ENCODE data around the gene YWHAB.

YWHAB gene

GRCh38 chr20:44908987-44909871 is 23.7 kb downstream of the YWHAB start:
- Histone ChIP-seq H3K9me3 (ENCODE audit: low read length) (no peaks in the 10 kb centered on the region), H3K36me3 (ENCODE audit: insufficient read depth, low read length) (peaks cover 64% of the 10 kb centered on the region), H4K20me1 (ENCODE audit: insufficient read depth, low read length) (no peaks in the 10 kb centered on the region), H2AFZ (ENCODE audit: low read length) (no peak overlapping the region), H3K4me1 (ENCODE audit: insufficient read depth, low read length, severe bottlenecking) (peaks cover 19% of the 10 kb centered on the region), H3K4me3 (ENCODE audit: low read depth, low read length, poor library complexity, severe bottlenecking) (peak overlapping the region; percentile 81), H3K4me2 (ENCODE audit: low read length) (peak overlapping the region; percentile 97), H3K79me2 (ENCODE audit: insufficient read depth, low read length) (no peaks in the 10 kb centered on the region), H3K9me2 (ENCODE audit: low read depth, low read length) (no peaks in the 10 kb centered on the region), H3K27me3 (ENCODE audit: insufficient read depth, low read length) (no peaks in the 10 kb centered on the region), H3K27ac (ENCODE audit: low read depth, low read length, poor library complexity, severe bottlenecking) (peak overlapping the region; percentile 51), H3K9ac (ENCODE audit: low read length) (peak overlapping the region; percentile 62), H3F3A (ENCODE audit: insufficient read depth, low read length) (0 out of 2 replicates have a peak, but pooled peaks cover 4% of the 10 kb centered on the region)
- no peak for TF ChIP-seq EZH2 (IDR thresholded peaks at IDR 0.05; ENCODE audit: borderline replicate concordance, low read length)
- TF ChIP-seq CTCF (IDR thresholded peaks at IDR 0.05; ENCODE audit: low read length): no peak

DNA sequence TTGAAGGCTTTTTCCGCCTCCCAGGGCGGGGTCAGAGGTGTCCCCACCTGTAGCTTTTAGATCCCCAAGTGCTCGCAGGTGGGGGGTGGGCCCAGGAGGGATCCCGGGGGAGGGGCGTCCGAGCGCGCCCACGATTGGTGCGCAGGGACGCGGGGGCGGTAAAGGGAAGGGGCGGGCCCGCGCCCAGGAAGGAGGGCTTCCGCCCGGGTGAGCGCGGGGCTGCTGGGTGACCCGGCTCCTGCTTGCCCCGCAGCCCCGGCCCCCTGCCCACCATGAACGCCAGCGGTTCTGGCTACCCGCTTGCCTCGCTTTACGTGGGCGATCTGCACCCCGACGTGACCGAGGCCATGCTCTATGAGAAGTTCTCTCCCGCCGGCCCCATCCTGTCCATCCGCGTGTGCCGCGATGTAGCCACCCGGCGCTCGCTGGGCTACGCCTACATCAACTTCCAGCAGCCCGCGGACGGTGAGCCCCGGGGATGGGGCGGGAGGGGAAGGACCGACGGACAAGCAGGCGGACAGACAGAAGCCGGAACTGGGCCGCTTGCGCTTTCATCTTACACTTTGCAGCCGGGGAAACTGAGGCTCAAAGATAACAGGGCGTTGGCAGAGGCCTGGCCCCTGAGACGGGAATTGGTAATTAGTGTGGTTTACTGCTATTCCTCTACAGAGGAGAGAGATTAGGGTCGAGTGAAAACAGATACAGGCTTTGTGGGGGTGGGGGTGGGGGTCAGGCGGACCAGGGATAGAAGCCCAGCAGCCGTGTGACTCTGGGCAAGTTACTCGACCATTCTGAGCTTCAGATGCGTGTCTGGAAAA is 24.6 kb downstream of the YWHAB start, which contains the start of gene PABPC1L:
TSS of gene PABPC1L (plus strand) at position 189 of the 818 bp plus-strand sequence. CDS start at position 273, 84 bp downstream.
- H3K9ac ChIP-seq (ENCODE audit: low read length): peak within 1 kb of the TSS; percentile 77
- 0 out of 2 replicates have a peak, but pooled peaks cover 4% of the 10 kb centered on the region for H3F3A ChIP-seq (ENCODE audit: insufficient read depth, low read length)
- H3K27me3 ChIP-seq (ENCODE audit: insufficient read depth, low read length): no peaks in the 10 kb centered on the region
- H3K9me3 ChIP-seq (ENCODE audit: low read length): no peaks in the 10 kb centered on the region
- TF ChIP-seq CTCF (IDR thresholded peaks at IDR 0.05; ENCODE audit: low read length) (no peak), EZH2 (IDR thresholded peaks at IDR 0.05; ENCODE audit: borderline replicate concordance, low read length) (no peak)
- peaks cover 63% of the 10 kb centered on the region for H3K36me3 ChIP-seq (ENCODE audit: insufficient read depth, low read length)
- peak within 1 kb of the TSS; percentile 81 for H3K4me3 ChIP-seq (ENCODE audit: low read depth, low read length, poor library complexity, severe bottlenecking)
- H3K4me2 ChIP-seq (ENCODE audit: low read length): peak within 1 kb of the TSS; percentile 97
- H3K9me2 ChIP-seq (ENCODE audit: low read depth, low read length): no peaks in the 10 kb centered on the region
- H4K20me1 ChIP-seq (ENCODE audit: insufficient read depth, low read length): no peaks in the 10 kb centered on the region
- no peak within 1 kb of the TSS for H2AFZ ChIP-seq (ENCODE audit: low read length)
- H3K27ac ChIP-seq (ENCODE audit: low read depth, low read length, poor library complexity, severe bottlenecking): peak within 1 kb of the TSS; percentile 51
- H3K79me2 ChIP-seq (ENCODE audit: insufficient read depth, low read length): no peaks in the 10 kb centered on the region
- H3K4me1 ChIP-seq (ENCODE audit: insufficient read depth, low read length, severe bottlenecking): peaks cover 19% of the 10 kb centered on the region

DNA sequence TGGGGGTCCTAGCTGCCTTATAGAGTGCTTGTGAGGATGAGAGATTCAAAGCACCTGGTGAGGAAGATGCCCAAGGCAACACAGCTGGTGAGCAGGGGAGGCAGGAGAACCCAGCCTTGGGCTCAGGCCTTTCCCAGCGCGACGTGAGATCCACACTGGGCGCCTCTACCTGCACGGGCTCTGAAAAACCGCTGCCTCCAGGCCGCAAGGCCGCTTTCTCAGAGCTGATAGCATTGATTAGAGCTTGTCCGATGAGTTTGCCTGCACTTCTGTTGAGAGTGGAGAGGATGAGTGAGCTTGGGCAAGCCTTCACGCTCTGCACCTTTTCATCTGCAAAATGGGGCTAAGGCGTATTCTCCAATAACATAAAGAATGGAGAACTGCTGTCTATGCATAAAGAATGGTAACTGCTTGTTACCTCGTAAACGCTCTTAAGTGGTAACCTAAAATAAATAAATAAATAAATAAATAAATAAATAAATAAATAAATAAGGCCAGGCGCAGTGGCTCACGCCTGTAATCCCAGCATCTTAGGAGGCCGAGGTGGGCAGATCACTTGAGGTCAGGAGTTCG is 25.3 kb downstream of the YWHAB start:
- Histone ChIP-seq H3K4me3 (ENCODE audit: low read depth, low read length, poor library complexity, severe bottlenecking) (peak overlapping the region; percentile 81), H4K20me1 (ENCODE audit: insufficient read depth, low read length) (no peaks in the 10 kb centered on the region), H3K27me3 (ENCODE audit: insufficient read depth, low read length) (no peaks in the 10 kb centered on the region), H3K9me3 (ENCODE audit: low read length) (no peaks in the 10 kb centered on the region), H3K4me1 (ENCODE audit: insufficient read depth, low read length, severe bottlenecking) (peaks cover 19% of the 10 kb centered on the region), H3K27ac (ENCODE audit: low read depth, low read length, poor library complexity, severe bottlenecking) (peak overlapping the region; percentile 24), H3K9ac (ENCODE audit: low read length) (peak overlapping the region; percentile 77), H3K36me3 (ENCODE audit: insufficient read depth, low read length) (peaks cover 59% of the 10 kb centered on the region), H3K4me2 (ENCODE audit: low read length) (peak overlapping the region; percentile 97), H3K79me2 (ENCODE audit: insufficient read depth, low read length) (no peaks in the 10 kb centered on the region), H3K9me2 (ENCODE audit: low read depth, low read length) (no peaks in the 10 kb centered on the region), H2AFZ (ENCODE audit: low read length) (no peak overlapping the region), H3F3A (ENCODE audit: insufficient read depth, low read length) (0 out of 2 replicates have a peak, but pooled peaks cover 4% of the 10 kb centered on the region)
- no peak for TF ChIP-seq CTCF (IDR thresholded peaks at IDR 0.05; ENCODE audit: low read length)
- no peak for TF ChIP-seq EZH2 (IDR thresholded peaks at IDR 0.05; ENCODE audit: borderline replicate concordance, low read length)

Data from OCI-LY1 (cell line).